Measurements from ENCODE around the gene NUP98. TPM values are rescaled to one million over a fixed set of nuclear protein-coding genes. Genes with fewer than 3 reads are reported as not detected.
A peak's percentile ranks its signal among the peaks of the same experiment; 100 is the strongest.

Gene NUP98
- total RNA-seq, 2 donors from 2014 or later, result 141 to 149 TPM

DNA sequence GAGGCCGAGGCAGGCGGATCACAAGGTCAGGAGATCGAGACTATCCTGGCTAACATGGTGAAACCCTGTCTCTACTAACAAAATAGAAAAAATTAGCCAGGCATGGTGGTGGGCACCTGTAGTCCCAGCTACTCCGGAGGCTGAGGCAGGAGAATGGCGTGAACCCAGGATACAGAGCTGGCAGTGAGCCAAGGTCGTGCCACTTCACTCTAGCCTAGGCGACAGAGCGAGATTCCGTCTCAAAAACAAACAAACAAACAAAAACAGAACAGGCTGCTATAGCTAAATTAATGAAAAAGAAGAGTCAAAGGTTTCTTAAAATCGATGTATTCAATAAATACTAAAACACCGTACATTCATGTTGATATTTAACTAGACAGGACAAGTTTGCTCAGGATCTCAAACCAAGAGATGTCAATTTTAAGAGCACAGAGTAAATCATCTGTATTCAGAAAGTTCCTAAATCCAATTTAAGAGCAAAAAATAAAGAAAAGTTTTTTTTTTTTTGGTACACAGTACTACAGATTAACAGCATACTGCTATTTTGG, 59.9 kb downstream of the NUP98 start:
- H3K27me3 Mint-ChIP-seq (ENCODE audit: low read depth), result no peaks in the 10 kb centered on the region
- ATAC-seq (replicated peaks in 1 of 2), result no peak
- no peak overlapping the region for H3K27ac Mint-ChIP-seq
- no peak overlapping the region for H3K4me3 Mint-ChIP-seq
- no peaks in the 10 kb centered on the region for H3K4me1 Mint-ChIP-seq (ENCODE audit: low read depth)
- peaks cover 15 to 37% of the 10 kb centered on the region in 2 donors for H3K36me3 Mint-ChIP-seq (ENCODE audit: insufficient read depth in 2 of 2)
- DNase-seq, result no peak
- no peaks in the 10 kb centered on the region for H3K9me3 Mint-ChIP-seq

DNA sequence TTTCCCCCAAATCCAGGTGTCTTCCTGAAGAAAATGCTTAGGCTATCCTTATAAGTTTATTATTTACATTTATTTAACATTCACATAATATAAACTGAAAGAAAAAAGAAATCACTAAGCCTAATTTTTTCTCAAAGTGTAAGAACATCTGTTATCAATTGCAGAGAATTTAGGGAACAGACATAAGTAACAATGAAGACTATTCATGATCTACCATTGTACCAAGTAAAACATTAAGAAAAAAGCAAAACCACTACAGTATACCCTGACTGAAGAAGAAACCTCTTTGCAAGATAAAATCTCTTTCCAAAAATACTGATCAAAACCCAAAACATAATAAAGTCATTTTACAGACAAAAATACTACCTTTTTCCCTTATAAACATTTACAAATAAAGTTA, 60.5 kb downstream of the NUP98 start:
- Mint-ChIP-seq H3K36me3 (ENCODE audit: insufficient read depth in 2 of 2) (peaks cover 11 to 37% of the 10 kb centered on the region in 2 donors), H3K4me1 (ENCODE audit: low read depth) (no peaks in the 10 kb centered on the region), H3K27ac (no peak overlapping the region), H3K9me3 (no peaks in the 10 kb centered on the region), H3K27me3 (ENCODE audit: low read depth) (no peaks in the 10 kb centered on the region), H3K4me3 (no peak overlapping the region)
- ATAC-seq (replicated peaks in 1 of 2) (no peak), DNase-seq (no peak)

- Mint-ChIP-seq H3K4me3 (no peak overlapping the region), H3K4me1 (ENCODE audit: low read depth) (no peaks in the 10 kb centered on the region), H3K36me3 (ENCODE audit: insufficient read depth in 2 of 2) (peaks cover 8 to 34% of the 10 kb centered on the region in 2 donors), H3K9me3 (no peaks in the 10 kb centered on the region), H3K27ac (no peak overlapping the region), H3K27me3 (ENCODE audit: low read depth) (no peaks in the 10 kb centered on the region)
- DNase-seq (no peak), ATAC-seq (replicated peaks in 1 of 2) (no peak)
Observed at GRCh38 chr11:3735827-3736226, 61.5 kb downstream of the NUP98 start.

- Mint-ChIP-seq H3K9me3 (no peaks in the 10 kb centered on the region), H3K4me1 (ENCODE audit: low read depth) (no peaks in the 10 kb centered on the region), H3K27ac (peak overlapping the region; percentile 87), H3K4me3 (no peak overlapping the region), H3K36me3 (ENCODE audit: insufficient read depth in 2 of 2) (peaks cover 16 to 42% of the 10 kb centered on the region in 2 donors), H3K27me3 (ENCODE audit: low read depth) (no peaks in the 10 kb centered on the region)
- no peak for DNase-seq
- no peak for ATAC-seq (replicated peaks in 1 of 2)
Observed at GRCh38 chr11:3732671-3733436, 64.5 kb downstream of the NUP98 start.

DNA sequence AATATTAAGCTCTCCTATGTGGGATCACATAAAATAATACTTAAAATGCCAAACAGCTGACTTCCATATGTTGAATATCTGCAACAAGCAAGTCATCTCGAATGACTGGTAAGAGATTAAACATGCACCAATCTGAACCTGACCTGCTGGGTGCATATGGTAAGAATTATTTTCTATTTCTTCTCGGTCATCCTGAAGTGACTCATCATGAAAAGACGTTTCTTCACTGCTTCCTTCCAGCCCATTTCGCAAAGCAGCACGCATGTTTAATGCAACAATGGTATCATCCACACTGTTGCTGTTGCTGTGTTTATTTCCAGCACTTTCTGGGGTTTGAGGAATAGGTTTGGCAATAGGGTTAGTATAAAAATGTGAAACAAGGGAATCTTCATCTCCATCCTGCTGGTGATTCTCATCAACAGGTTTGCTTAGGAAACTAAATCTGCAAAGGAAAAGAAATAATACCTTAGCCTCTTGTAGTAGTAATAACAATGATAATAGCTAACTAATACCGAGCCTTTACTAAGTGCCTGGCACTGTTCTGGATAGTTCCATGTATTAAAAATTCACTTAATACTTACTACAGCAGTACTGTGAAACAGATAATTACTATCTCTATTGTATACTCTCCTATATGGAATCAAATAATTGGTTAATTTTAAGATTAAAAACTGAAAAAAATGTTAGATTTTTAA, 74.2 kb downstream of the NUP98 start:
- Mint-ChIP-seq H3K27ac (no peak overlapping the region), H3K4me1 (ENCODE audit: low read depth) (no peaks in the 10 kb centered on the region), H3K36me3 (ENCODE audit: insufficient read depth in 2 of 2) (peaks cover 14 to 56% of the 10 kb centered on the region in 2 donors), H3K27me3 (ENCODE audit: low read depth) (no peaks in the 10 kb centered on the region), H3K9me3 (no peaks in the 10 kb centered on the region), H3K4me3 (no peak overlapping the region)
- no peak for DNase-seq
- no peak for ATAC-seq (replicated peaks in 1 of 2)

- Mint-ChIP-seq H3K27ac (no peak overlapping the region), H3K9me3 (no peaks in the 10 kb centered on the region), H3K27me3 (ENCODE audit: low read depth) (no peaks in the 10 kb centered on the region), H3K4me3 (no peak overlapping the region), H3K4me1 (ENCODE audit: low read depth) (no peaks in the 10 kb centered on the region), H3K36me3 (ENCODE audit: insufficient read depth in 2 of 2) (peaks cover 13 to 52% of the 10 kb centered on the region in 2 donors)
- DNase-seq (no peak), ATAC-seq (replicated peaks in 1 of 2) (no peak)
Observed at GRCh38 chr11:3722100-3722499, 75.3 kb downstream of the NUP98 start.

DNA sequence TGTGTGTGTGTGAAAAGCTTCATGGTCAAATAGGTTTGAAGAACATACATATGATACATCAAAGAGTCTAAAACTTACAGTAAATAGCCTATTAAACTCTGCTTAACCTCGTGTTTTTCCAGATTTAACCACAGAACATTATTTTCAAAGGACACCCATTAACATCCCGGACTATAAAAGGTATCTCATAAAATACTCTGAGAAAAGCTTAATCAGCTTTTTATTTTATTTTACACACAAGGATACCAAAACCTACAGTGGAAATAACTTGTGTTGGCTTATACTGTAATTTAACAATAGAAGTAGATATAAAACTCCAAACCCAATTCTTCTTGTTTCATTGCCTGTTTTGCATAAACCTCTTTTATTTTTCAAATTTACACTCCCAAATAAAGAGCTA, 76.4 kb downstream of the NUP98 start:
- no peaks in the 10 kb centered on the region for H3K9me3 Mint-ChIP-seq
- DNase-seq (no peak), ATAC-seq (replicated peaks in 1 of 2) (no peak)
- no peaks in the 10 kb centered on the region for H3K4me1 Mint-ChIP-seq (ENCODE audit: low read depth)
- H3K27me3 Mint-ChIP-seq (ENCODE audit: low read depth), result no peaks in the 10 kb centered on the region
- peaks cover 12 to 53% of the 10 kb centered on the region in 2 donors for H3K36me3 Mint-ChIP-seq (ENCODE audit: insufficient read depth in 2 of 2)
- H3K27ac Mint-ChIP-seq, result no peak overlapping the region
- H3K4me3 Mint-ChIP-seq, result no peak overlapping the region

DNA sequence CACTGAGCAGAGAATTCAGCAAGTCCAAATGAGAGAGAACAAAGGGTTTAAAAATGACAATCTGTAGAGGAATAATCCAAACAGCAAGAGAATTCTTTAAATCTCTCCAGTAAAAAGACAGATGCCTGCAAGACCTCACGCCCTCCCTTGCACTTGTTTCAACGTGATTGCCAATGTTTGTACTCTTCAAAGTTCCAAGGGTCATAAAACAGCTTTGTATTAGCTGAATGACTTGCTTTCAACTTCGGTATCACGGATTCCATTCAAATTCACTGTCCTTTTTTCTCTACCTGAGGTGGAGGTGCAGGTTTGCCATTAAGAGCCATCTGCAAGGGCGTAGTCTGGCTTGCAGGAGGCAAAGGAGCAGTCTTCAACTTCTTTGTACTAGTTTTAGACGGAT, 85.1 kb downstream of the NUP98 start:
- no peak for ATAC-seq (replicated peaks in 1 of 2)
- no peak for DNase-seq
- Mint-ChIP-seq H3K4me1 (ENCODE audit: low read depth) (no peaks in the 10 kb centered on the region), H3K36me3 (ENCODE audit: insufficient read depth in 2 of 2) (peaks cover 5 to 33% of the 10 kb centered on the region in 2 donors), H3K9me3 (no peaks in the 10 kb centered on the region), H3K27me3 (ENCODE audit: low read depth) (no peaks in the 10 kb centered on the region), H3K27ac (no peak overlapping the region), H3K4me3 (no peak overlapping the region)

- Mint-ChIP-seq H3K9me3 (no peaks in the 10 kb centered on the region), H3K36me3 (ENCODE audit: insufficient read depth in 2 of 2) (peaks cover 5 to 29% of the 10 kb centered on the region in 2 donors), H3K4me3 (no peak overlapping the region), H3K27ac (peak overlapping the region; percentile 24), H3K4me1 (ENCODE audit: low read depth) (no peaks in the 10 kb centered on the region), H3K27me3 (ENCODE audit: low read depth) (no peaks in the 10 kb centered on the region)
- ATAC-seq (replicated peaks in 1 of 2) (no peak), DNase-seq (no peak)
Observed at GRCh38 chr11:3710485-3711259, 86.7 kb downstream of the NUP98 start.

- H3K27me3 Mint-ChIP-seq (ENCODE audit: low read depth), result no peaks in the 10 kb centered on the region
- no peak overlapping the region for H3K27ac Mint-ChIP-seq
- H3K4me3 Mint-ChIP-seq, result no peak overlapping the region
- no peaks in the 10 kb centered on the region for H3K4me1 Mint-ChIP-seq (ENCODE audit: low read depth)
- DNase-seq (no peak), ATAC-seq (replicated peaks in 1 of 2) (no peak)
- no peaks in the 10 kb centered on the region for H3K9me3 Mint-ChIP-seq
- H3K36me3 Mint-ChIP-seq (ENCODE audit: insufficient read depth in 2 of 2), result peaks cover 5 to 29% of the 10 kb centered on the region in 2 donors
Observed at GRCh38 chr11:3709977-3710376, 87.4 kb downstream of the NUP98 start.

DNA sequence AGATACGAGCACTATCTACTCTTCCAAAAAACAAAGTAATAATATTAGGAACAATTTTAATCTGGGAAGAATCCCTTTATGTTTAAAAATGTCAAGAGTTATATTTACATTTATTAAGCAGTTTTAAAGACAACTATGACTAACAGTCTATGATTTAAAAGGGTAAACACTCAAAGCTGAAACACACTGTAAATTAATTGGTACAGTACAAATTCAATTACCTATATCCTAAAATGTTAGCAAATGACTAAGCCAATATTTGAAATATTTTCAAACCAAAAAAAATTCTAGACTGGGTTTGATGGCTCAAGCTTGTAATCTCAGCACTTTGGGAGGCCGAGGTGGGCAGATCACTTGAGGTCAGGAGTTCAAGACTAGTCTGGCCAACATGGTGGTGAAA, 90.2 kb downstream of the NUP98 start:
- no peak overlapping the region for H3K4me3 Mint-ChIP-seq
- peaks cover 10 to 31% of the 10 kb centered on the region in 2 donors for H3K36me3 Mint-ChIP-seq (ENCODE audit: insufficient read depth in 2 of 2)
- no peaks in the 10 kb centered on the region for H3K4me1 Mint-ChIP-seq (ENCODE audit: low read depth)
- no peak for ATAC-seq (replicated peaks in 1 of 2)
- H3K27ac Mint-ChIP-seq, result no peak overlapping the region
- H3K27me3 Mint-ChIP-seq (ENCODE audit: low read depth), result no peaks in the 10 kb centered on the region
- no peak for DNase-seq
- H3K9me3 Mint-ChIP-seq, result no peaks in the 10 kb centered on the region

DNA sequence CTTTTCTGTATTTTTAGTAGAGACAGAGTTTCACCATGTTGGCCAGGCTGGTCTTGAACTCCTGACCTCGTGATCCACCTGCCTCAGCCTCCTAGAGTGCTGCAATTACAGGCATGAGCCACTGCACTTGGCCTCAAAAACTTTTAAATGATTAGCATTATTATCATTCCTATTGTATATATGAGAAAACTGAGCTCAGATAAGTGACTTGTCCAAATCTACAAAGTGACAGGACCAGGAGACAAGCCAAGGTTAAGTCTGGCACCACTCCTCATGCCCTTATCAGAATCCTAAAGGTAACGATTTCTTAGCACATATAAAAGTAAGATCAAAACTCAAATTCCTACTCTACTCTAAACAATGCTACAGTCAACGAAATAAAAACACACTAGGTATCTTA, 94.0 kb downstream of the NUP98 start:
- Mint-ChIP-seq H3K36me3 (ENCODE audit: insufficient read depth in 2 of 2) (peaks cover 13 to 39% of the 10 kb centered on the region in 2 donors), H3K9me3 (no peaks in the 10 kb centered on the region), H3K4me1 (ENCODE audit: low read depth) (no peaks in the 10 kb centered on the region), H3K27me3 (ENCODE audit: low read depth) (no peaks in the 10 kb centered on the region), H3K27ac (no peak overlapping the region), H3K4me3 (no peak overlapping the region)
- ATAC-seq (replicated peaks in 1 of 2), result no peak
- no peak for DNase-seq

- ATAC-seq (replicated peaks in 1 of 2) (no peak), DNase-seq (no peak)
- H3K36me3 Mint-ChIP-seq (ENCODE audit: insufficient read depth in 2 of 2), result peaks cover 15 to 39% of the 10 kb centered on the region in 2 donors
- H3K27me3 Mint-ChIP-seq (ENCODE audit: low read depth), result no peaks in the 10 kb centered on the region
- H3K27ac Mint-ChIP-seq, result peak overlapping the region; percentile 57
- no peaks in the 10 kb centered on the region for H3K9me3 Mint-ChIP-seq
- H3K4me1 Mint-ChIP-seq (ENCODE audit: low read depth), result no peaks in the 10 kb centered on the region
- no peak overlapping the region for H3K4me3 Mint-ChIP-seq
Observed at GRCh38 chr11:3700910-3701309, 96.4 kb downstream of the NUP98 start.

All from activated T-cell treated with anti-CD3 and anti-CD28 coated beads, Interleukin-2, amount 50 U/mL, for 72 hours (primary cell).